Vagina (tissue), 2 donors: Measurements from ENCODE around the gene INSR. TPM values are rescaled to one million over a fixed set of nuclear protein-coding genes. Genes with fewer than 3 reads are reported as not detected.

ENCODE experiments used
- DNase-seq, 2 donors: peaks; one replicate each; pipeline ENCODE4 v3.0.0-alpha.2; 2017; ENCODE audit errors: extremely low spot score in 2 of 2
- H3K27ac ChIP-seq: fragments of 200-600 bp; sonication (generic); one replicate; pipeline ENCODE4 v1.5.1; 2019
- H3K27me3 ChIP-seq: fragments of 200-600 bp; sonication (generic); one replicate; pipeline ENCODE4 v1.5.1; 2019
- H3K36me3 ChIP-seq, 2 donors: fragments of 200-600 bp; sonication (generic); one replicate each; pipeline ENCODE4 v1.5.1; 2017 to 2019
- H3K4me1 ChIP-seq: fragments of 200-600 bp; sonication (generic); one replicate; pipeline ENCODE4 v1.5.1; 2019
- H3K4me3 ChIP-seq, 2 donors: fragments of 200-600 bp; sonication (generic); 1 replicate in 1 of 2; 2 replicates in 1 of 2; pipeline ENCODE4 v1.5.1; 2016 to 2019
- H3K9me3 ChIP-seq: fragments of 200-600 bp; sonication (generic); one replicate; pipeline ENCODE4 v1.5.1; 2019
- POLR2A ChIP-seq, 2 donors: fragments of 450-650 bp; IDR thresholded peaks; one replicate each; pipeline ENCODE4 v1.6.1; 2017; ENCODE audit warnings: antibody characterized with exemption in 2 of 2, mild to moderate bottlenecking in 2 of 2, moderate library complexity in 2 of 2
- POLR2AphosphoS5 ChIP-seq, 2 donors: sonication (generic); formaldehyde crosslinking; IDR thresholded peaks; one replicate each; pipeline ENCODE4 v1.9.0; 2017; ENCODE audit warnings: antibody characterized with exemption in 2 of 2, mild to moderate bottlenecking in 2 of 2, low read depth in 1 of 2; ENCODE audit not compliant: insufficient read depth in 1 of 2
- intact Hi-C: fragments of 100-400 bp; cut with DNase I; formaldehyde crosslinking; loops from one replicate; pipeline ENCODE4 v1.15.1; 2023
- total RNA-seq: library from RNA; depleted of rRNA; stranded (reverse); fragments of >200 nt; gene quantifications from one replicate; pipeline ENCODE4 v1.2.3, GENCODE V29; 2016
- TF ChIP-seq, protein P1 (sequence below), 3 experiments: fragments of 450-650 bp in 2 of 3; fragments of 200-600 bp in 1 of 3; sonication (generic) in 1 of 3; IDR thresholded peaks; one replicate each; pipeline ENCODE4 v1.5.1; 2017 to 2019; ENCODE audit warnings: antibody characterized with exemption in 3 of 3, mild to moderate bottlenecking in 2 of 3, moderate library complexity in 2 of 3

INSR gene
- total RNA-seq, 1 donor from 2014 or later = 86.7 TPM

DNA sequence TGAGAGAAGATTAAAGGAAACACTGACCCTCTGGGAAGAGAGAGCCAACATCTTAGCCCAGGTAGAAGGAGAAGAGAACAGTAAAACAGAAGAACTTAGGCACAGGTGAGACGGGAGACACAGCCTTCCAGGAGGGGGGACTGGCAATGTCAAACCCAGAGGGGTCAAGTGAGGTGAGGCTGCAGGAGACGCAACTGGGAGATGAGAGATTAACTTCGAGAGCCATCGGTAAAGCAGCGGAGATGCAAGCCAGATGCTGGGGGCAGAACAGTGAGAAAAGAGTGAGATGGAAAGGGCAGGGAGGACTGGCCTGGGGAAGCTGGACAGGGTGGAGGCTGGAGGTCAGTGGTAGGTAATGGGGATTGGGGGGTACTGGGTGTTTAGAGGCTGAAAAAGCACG is 5.2 kb downstream of the INSR start:
- intact Hi-C loops = no loop called here
- Histone ChIP-seq H3K4me1 (peaks cover 28% of the 10 kb centered on the region), H3K4me3 (no peak overlapping the region), H3K27me3 (no peaks in the 10 kb centered on the region), H3K27ac (no peak overlapping the region), H3K36me3 (no peaks in the 10 kb centered on the region), H3K9me3 (no peaks in the 10 kb centered on the region)
- no peak for DNase-seq
- TF ChIP-seq, protein P1, sequence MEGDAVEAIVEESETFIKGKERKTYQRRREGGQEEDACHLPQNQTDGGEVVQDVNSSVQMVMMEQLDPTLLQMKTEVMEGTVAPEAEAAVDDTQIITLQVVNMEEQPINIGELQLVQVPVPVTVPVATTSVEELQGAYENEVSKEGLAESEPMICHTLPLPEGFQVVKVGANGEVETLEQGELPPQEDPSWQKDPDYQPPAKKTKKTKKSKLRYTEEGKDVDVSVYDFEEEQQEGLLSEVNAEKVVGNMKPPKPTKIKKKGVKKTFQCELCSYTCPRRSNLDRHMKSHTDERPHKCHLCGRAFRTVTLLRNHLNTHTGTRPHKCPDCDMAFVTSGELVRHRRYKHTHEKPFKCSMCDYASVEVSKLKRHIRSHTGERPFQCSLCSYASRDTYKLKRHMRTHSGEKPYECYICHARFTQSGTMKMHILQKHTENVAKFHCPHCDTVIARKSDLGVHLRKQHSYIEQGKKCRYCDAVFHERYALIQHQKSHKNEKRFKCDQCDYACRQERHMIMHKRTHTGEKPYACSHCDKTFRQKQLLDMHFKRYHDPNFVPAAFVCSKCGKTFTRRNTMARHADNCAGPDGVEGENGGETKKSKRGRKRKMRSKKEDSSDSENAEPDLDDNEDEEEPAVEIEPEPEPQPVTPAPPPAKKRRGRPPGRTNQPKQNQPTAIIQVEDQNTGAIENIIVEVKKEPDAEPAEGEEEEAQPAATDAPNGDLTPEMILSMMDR (IDR thresholded peaks at IDR 0.05) = no peak
- TF ChIP-seq POLR2A (IDR thresholded peaks at IDR 0.05) (no peak), POLR2AphosphoS5 (IDR thresholded peaks at IDR 0.05; ENCODE audit: insufficient read depth in 1 of 2, low read depth in 1 of 2) (no peak)

DNA sequence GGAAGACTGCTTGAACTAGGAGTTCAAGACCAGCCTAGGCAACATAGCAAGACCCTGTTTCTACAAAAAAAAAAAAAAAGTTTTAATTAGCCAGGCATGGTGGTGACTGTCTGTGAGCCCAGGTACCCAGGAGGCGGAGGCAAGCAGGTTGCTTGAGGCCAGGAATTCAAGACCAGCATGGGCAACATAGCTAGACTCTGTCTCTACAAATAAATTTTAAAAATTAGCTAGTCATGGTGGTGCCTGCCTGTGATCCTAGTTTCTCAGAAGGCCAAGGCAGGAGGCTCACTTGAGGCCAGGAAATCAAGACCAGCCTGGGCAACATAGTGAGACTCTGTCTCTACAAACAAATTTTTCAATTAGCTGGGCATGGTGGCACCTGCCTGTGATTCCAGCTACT is 6.1 kb downstream of the INSR start:
- H3K4me3 ChIP-seq = no peak overlapping the region
- H3K27ac ChIP-seq = no peak overlapping the region
- peaks cover 26% of the 10 kb centered on the region for H3K4me1 ChIP-seq
- H3K36me3 ChIP-seq = no peaks in the 10 kb centered on the region
- H3K9me3 ChIP-seq = no peaks in the 10 kb centered on the region
- DNase-seq = no peak
- TF ChIP-seq POLR2AphosphoS5 (IDR thresholded peaks at IDR 0.05; ENCODE audit: insufficient read depth in 1 of 2, low read depth in 1 of 2) = no peak
- intact Hi-C loops = no loop called here
- H3K27me3 ChIP-seq = no peaks in the 10 kb centered on the region

DNA sequence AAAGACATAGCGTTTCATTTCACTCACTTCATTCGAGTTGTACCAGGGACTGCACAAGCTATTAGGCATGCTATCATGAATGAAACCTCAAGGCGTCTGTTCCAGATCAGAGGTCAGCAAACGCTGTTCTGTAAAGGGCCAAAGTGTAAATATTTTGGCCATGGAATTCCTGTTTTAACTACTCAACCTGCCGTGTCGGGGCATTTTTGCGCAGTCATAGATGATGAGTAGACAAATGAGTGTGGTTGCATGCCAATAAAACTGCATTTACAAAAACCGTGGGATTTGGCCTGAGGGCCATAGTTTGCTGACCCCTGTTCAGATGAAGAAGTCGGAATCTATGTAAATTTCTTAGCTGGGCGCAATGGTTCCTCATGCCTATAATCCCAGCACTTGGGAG is 6.5 kb downstream of the INSR start:
- TF ChIP-seq POLR2AphosphoS5 (IDR thresholded peaks at IDR 0.05; ENCODE audit: insufficient read depth in 1 of 2, low read depth in 1 of 2) = no peak
- no peak for TF ChIP-seq POLR2A (IDR thresholded peaks at IDR 0.05)
- TF ChIP-seq, protein P1 (IDR thresholded peaks at IDR 0.05) = no peak
- Histone ChIP-seq H3K9me3 (no peaks in the 10 kb centered on the region), H3K27me3 (no peaks in the 10 kb centered on the region), H3K4me1 (peaks cover 22% of the 10 kb centered on the region), H3K4me3 (no peak overlapping the region), H3K36me3 (no peaks in the 10 kb centered on the region), H3K27ac (no peak overlapping the region)
- no peak for DNase-seq
- intact Hi-C loops = no loop called here

DNA sequence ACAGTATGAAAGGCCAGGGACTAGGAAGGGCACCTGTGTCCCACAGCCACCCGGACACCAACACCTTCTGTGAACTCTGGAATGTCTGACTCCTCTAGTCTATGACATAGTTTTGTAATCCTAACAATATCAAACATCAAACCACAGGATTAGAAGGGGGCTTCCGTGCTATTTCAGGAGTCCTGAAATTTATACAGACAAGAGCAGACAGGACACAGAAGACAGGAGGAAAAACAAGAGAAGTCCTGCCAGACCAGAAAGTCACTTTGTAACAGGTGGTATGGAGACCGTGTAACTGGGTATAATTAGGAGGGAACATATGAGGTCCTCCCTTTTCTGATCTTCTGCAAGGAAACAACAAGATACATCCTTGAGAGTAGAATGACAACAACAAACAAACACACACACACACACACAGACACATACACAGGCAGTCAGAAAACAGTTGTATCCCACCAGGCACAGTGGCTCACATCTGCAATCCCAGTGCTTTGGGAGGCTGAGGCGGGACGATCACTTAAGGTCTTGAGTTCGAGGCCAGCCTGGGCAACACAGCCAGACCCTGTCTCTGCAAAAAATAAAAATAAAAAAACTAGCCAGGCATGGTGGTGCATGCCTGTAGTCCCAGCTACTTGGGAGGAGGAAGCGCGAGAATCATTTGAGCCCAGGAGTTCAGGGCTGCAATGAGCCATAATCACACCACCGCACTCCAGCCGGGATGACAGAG is 13.1 kb downstream of the INSR start:
- no peaks in the 10 kb centered on the region for H3K27me3 ChIP-seq
- intact Hi-C loops = no loop called here
- DNase-seq = no peak
- no peaks in the 10 kb centered on the region for H3K9me3 ChIP-seq
- TF ChIP-seq POLR2A (IDR thresholded peaks at IDR 0.05) (no peak), POLR2AphosphoS5 (IDR thresholded peaks at IDR 0.05; ENCODE audit: insufficient read depth in 1 of 2, low read depth in 1 of 2) (no peak)
- TF ChIP-seq, protein P1 (IDR thresholded peaks at IDR 0.05) = no peak
- no peak overlapping the region for H3K4me3 ChIP-seq
- no peaks in the 10 kb centered on the region for H3K36me3 ChIP-seq
- no peak overlapping the region for H3K27ac ChIP-seq
- no peaks in the 10 kb centered on the region for H3K4me1 ChIP-seq

DNA sequence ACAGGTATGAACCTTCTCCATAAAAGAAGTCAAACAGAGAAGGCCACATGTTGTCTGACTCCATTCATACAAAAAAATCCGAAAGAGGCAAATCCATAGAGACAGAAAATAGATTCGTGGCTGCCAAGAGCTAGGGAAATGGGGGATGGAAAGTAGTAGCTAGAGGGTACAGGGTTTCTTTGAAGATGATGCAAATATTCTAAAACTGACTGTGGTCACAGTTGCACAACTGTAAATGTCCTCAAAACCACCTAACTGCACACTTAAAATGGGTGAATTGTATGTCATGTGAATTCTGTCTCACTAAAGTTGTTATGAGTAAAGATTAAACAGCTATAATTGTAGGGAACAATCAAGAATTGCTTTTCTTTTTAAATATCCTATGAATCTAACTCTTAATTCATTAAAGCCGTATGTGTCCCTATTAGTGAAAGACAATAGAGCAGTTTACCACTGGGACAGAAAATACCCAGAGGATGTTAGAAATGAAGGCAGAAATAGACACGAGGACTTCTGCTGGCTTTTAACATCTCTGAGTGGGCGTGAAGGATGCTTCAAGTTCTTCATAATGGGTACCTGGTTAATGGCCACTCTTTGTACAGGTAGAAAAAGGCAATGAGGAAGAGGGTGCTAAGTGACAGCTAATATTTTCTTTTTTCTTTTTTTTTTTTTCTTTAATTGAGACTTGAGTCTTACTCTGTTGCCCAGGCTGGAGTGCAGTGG is 21.2 kb downstream of the INSR start:
- TF ChIP-seq POLR2AphosphoS5 (IDR thresholded peaks at IDR 0.05; ENCODE audit: insufficient read depth in 1 of 2, low read depth in 1 of 2) = no peak
- TF ChIP-seq, protein P1 (IDR thresholded peaks at IDR 0.05) = no peak
- TF ChIP-seq POLR2A (IDR thresholded peaks at IDR 0.05) = no peak
- H3K4me1 ChIP-seq = no peaks in the 10 kb centered on the region
- no peak overlapping the region for H3K27ac ChIP-seq
- no peak overlapping the region for H3K4me3 ChIP-seq
- no peaks in the 10 kb centered on the region for H3K36me3 ChIP-seq
- DNase-seq = no peak
- intact Hi-C loops = loop anchor here (2.0 kb wide), 1 partner anchor 18 kb away; no protein-coding TSS in a partner anchor
- no peaks in the 10 kb centered on the region for H3K27me3 ChIP-seq
- H3K9me3 ChIP-seq = no peaks in the 10 kb centered on the region
